ENCODE measurements around the gene ZIC4.

Gene ZIC4

GRCh38 chr3:147351301-147351700, 55.0 kb downstream of the ZIC4 start:
- DNase-seq (ENCODE audit: low spot score), result no peak

DNA sequence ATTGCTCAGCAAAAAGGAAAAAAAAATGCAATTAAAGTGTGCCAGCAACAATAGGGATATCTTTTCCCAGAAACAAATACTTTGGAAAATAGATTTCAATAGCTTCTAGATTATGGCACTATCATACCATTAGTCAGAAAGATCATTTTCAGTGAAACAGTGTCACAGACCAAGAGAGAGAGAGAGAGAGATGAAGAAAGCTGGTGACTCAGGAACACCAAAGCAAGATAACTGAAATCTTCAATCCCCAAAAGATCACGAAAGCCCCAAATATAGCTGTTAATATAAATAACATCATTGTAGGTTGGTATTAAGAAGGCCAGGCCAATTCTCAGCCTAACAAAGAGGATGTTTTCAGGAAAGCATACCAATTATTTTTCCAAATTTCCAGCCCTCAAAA, 57.4 kb downstream of the ZIC4 start:
- no peak for DNase-seq (ENCODE audit: low spot score)

DNA sequence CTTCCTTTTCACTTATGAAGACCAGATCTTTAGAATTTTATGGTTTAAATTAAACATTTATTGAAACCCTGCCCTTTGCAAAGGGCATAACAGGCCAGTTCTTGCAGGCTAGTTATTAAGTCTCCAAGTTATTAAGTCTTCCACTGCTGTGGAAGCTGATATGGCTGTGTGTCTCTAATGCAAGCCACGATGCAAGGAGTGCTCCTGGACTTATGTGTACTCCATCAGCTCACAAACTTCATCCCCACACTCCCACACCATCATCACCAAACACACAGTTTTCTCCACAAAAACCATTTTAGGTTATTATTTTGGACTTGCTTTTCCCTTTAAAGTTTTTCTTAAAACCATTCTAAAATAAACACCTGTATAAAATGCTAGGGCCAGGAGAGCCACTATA, 62.4 kb downstream of the ZIC4 start:
- DNase-seq (ENCODE audit: low spot score), result no peak

DNA sequence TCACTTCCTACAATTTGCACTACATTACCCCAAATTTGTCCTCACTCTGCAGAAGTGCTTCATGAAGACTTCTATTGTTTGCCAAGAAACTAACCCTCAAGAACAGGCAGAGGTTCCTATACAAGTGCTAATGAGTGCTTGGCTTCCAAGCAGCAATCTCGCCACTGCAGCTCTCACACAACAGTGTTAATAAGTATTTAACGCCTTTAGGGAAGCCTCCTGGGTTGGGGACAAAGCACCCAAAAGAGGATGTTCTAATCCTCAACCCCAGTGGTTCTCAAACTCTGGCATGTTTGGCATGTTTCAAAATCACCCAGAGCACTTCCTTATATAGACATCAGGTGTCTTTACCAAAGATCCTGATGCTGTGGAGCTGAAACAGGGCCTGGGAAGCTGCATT, 64.6 kb downstream of the ZIC4 start:
- no peak for DNase-seq (ENCODE audit: low spot score)

GRCh38 chr3:147336543-147337278, 69.6 kb downstream of the ZIC4 start:
- no peak for DNase-seq (ENCODE audit: low spot score)

All from HuH-7.5 (cell line).